Measurements from ENCODE around the gene SPPL3. TPM values are rescaled to one million over a fixed set of nuclear protein-coding genes. Genes with fewer than 3 reads are reported as not detected.

SPPL3 gene
- total RNA-seq, 4 donors from 2014 or later, result 30.3 to 47.1 (median 34.2) TPM

DNA sequence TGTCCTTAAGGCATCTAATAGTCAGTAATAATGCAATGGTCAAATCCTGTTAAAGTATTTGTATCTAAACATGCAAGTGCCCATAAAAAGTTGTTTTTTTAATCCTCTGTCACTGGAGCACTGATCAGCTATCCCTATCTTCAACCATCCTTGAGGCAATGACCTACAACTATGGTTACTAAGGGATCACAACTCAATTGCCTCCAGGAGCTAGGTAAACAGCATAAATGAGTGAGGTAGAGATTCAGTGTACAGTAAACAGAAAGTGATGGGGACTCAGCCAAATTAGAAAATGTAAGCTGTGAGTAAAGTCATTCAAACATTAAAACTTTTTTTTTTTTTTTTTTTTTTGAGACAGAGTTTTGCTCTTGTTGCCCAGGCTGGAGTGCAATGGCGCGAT is 18.6 kb downstream of the SPPL3 start:
- Histone ChIP-seq H3K27me3 (no peaks in the 10 kb centered on the region), H3K27ac (no peak overlapping the region), H3K9me3 (no peaks in the 10 kb centered on the region), H3K4me3 (no peak overlapping the region), H3K36me3 (no peaks in the 10 kb centered on the region), H3K4me1 (peaks cover 0 to 50% (median 9%) of the 10 kb centered on the region in 3 donors)
- 100% methylated on average over 2 of the region's 2 CpGs for WGBS, 2 donors
- intact Hi-C loops (cut with DNase I), result no loop called here
- no peak for DNase-seq
- TF ChIP-seq, protein P1, sequence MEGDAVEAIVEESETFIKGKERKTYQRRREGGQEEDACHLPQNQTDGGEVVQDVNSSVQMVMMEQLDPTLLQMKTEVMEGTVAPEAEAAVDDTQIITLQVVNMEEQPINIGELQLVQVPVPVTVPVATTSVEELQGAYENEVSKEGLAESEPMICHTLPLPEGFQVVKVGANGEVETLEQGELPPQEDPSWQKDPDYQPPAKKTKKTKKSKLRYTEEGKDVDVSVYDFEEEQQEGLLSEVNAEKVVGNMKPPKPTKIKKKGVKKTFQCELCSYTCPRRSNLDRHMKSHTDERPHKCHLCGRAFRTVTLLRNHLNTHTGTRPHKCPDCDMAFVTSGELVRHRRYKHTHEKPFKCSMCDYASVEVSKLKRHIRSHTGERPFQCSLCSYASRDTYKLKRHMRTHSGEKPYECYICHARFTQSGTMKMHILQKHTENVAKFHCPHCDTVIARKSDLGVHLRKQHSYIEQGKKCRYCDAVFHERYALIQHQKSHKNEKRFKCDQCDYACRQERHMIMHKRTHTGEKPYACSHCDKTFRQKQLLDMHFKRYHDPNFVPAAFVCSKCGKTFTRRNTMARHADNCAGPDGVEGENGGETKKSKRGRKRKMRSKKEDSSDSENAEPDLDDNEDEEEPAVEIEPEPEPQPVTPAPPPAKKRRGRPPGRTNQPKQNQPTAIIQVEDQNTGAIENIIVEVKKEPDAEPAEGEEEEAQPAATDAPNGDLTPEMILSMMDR (IDR thresholded peaks at IDR 0.05), result no peak
- TF ChIP-seq POLR2A (IDR thresholded peaks at IDR 0.05), result no peak

GRCh38 chr12:120884644-120885043 is 19.5 kb downstream of the SPPL3 start:
- Histone ChIP-seq H3K4me1 (peaks cover 0 to 56% (median 9%) of the 10 kb centered on the region in 3 donors), H3K27ac (no peak overlapping the region), H3K9me3 (no peaks in the 10 kb centered on the region), H3K27me3 (no peaks in the 10 kb centered on the region), H3K36me3 (no peaks in the 10 kb centered on the region), H3K4me3 (no peak overlapping the region)
- 76 to 93% methylated on average over 1 of the region's 1 CpG for WGBS, 2 donors
- intact Hi-C loops (cut with DNase I), result no loop called here
- DNase-seq, result no peak
- TF ChIP-seq, protein P1 (IDR thresholded peaks at IDR 0.05), result no peak
- TF ChIP-seq POLR2A (IDR thresholded peaks at IDR 0.05), result no peak

DNA sequence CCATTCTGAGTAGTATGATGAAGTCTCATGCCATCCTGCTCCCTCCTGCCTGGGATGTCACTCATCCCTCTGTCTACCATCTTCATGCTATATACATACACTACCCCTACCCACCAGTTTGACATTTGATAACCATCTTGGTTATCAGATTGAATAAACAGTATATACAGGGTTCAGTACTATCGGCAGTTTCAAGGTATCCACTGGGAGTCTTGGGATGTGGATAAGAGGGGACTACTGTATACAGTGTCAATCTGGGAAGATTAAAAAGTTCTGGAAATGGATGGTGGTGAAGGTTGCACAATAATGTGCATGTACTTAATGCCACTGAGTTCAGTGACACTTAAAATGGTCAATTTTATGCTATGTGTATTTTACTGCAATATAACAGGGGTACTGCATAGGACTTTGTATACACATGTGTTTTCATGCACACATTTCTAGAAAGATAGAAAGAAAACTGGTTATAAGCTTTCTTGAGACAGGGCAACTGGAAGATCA is 22.1 kb downstream of the SPPL3 start:
- Histone ChIP-seq H3K27ac (no peak overlapping the region), H3K27me3 (no peaks in the 10 kb centered on the region), H3K9me3 (no peaks in the 10 kb centered on the region), H3K36me3 (peaks cover 0 to 5% (median 0%) of the 10 kb centered on the region in 3 donors), H3K4me1 (peaks cover 0 to 40% (median 0%) of the 10 kb centered on the region in 3 donors), H3K4me3 (no peak overlapping the region)
- 69 to 85% methylated on average over 1 of the region's 1 CpG for WGBS, 2 donors
- intact Hi-C loops (cut with DNase I), result no loop called here
- TF ChIP-seq POLR2A (IDR thresholded peaks at IDR 0.05), result no peak
- TF ChIP-seq, protein P1 (IDR thresholded peaks at IDR 0.05), result no peak
- no peak for DNase-seq

DNA sequence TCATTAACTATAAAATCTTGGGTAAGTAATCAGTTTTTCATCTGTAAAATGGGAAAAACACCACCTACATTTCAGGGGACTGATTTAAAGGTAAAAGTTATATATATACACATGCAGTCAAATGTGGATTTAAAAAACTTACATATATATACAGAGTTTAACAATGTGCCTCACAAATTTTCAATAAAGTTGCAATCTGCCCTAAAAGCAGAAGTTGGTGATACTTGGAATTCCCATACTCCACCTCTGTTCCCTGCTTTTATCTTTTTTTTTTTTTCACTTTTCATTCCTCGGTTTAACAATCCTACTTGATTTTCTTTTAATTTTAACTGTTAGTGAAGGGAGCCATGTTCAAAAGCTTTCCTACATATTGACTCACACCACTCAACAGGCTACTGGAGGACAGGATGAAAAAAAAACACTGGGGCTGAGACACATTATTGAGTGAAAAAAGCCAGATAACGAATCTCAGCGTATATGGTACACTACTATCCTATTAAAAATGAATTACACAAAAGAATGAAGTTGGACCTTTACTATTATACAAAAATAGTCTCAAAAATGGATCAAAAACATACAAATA is 24.3 kb downstream of the SPPL3 start:
- peaks cover 0 to 5% (median 0%) of the 10 kb centered on the region in 3 donors for H3K36me3 ChIP-seq
- DNase-seq, result no peak

GRCh38 chr12:120879102-120879501 is 25.1 kb downstream of the SPPL3 start:
- intact Hi-C loops (cut with DNase I), result no loop called here
- H3K9me3 ChIP-seq, result no peaks in the 10 kb centered on the region
- H3K27ac ChIP-seq, result no peak overlapping the region
- H3K4me3 ChIP-seq, result no peak overlapping the region
- H3K4me1 ChIP-seq, result peaks cover 0 to 23% (median 0%) of the 10 kb centered on the region in 3 donors
- no peaks in the 10 kb centered on the region for H3K27me3 ChIP-seq
- 66 to 71% methylated on average over 3 of the region's 3 CpGs for WGBS, 2 donors
- peaks cover 0 to 5% (median 0%) of the 10 kb centered on the region in 3 donors for H3K36me3 ChIP-seq
- TF ChIP-seq, protein P1 (IDR thresholded peaks at IDR 0.05), result no peak
- no peak for TF ChIP-seq POLR2A (IDR thresholded peaks at IDR 0.05)
- DNase-seq, result no peak

More for the DNA sequence above, 24.3 kb downstream of the SPPL3 start:
- Histone ChIP-seq H3K4me3 (no peak overlapping the region), H3K4me1 (peaks cover 0 to 25% (median 0%) of the 10 kb centered on the region in 3 donors), H3K9me3 (no peaks in the 10 kb centered on the region), H3K27ac (no peak overlapping the region), H3K27me3 (no peaks in the 10 kb centered on the region)
- TF ChIP-seq POLR2A (IDR thresholded peaks at IDR 0.05), result no peak
- TF ChIP-seq, protein P1 (IDR thresholded peaks at IDR 0.05), result no peak
- WGBS, 2 donors, result 90 to 93% methylated on average over 3 of the region's 3 CpGs
- intact Hi-C loops (cut with DNase I), result no loop called here

Measured in esophagus squamous epithelium (tissue), 5 donors.